ENCODE data around the gene HAUS3. TPM values are rescaled to one million over a fixed set of nuclear protein-coding genes. Genes with fewer than 3 reads are reported as not detected.

HAUS3 gene
- total and polyA plus RNA-seq, 2 of the 8 experiments (the other 6 are each of a cell fraction or from before 2014, with no cell fraction given): 3.2 to 14.8 TPM

- WGBS, 2 experiments (ENCODE audit: extremely low coverage in 1 of 2, insufficient coverage in 1 of 2, insufficient read length in 1 of 2, insufficient replicate concordance in 2 of 2, low coverage in 1 of 2, low lambda C conversion rate in 2 of 2, missing lambda C conversion rate in 1 of 2): 82% methylated on average over 19 of the region's 34 CpGs; no CpG with 5 or more reads in 1 of the 2 experiments
- peak overlapping the region; percentile 8 for H4K91ac ChIP-seq (replicated peaks; ENCODE audit: insufficient read length, low read length)
- no peak overlapping the region for H2AFZ ChIP-seq (ENCODE audit: low read length)
- H3K23ac ChIP-seq (ENCODE audit: insufficient read length): no peak overlapping the region
- no peak overlapping the region for H2BK15ac ChIP-seq (ENCODE audit: low read length)
- no peak overlapping the region for H3K27ac ChIP-seq (ENCODE audit: low read depth, low read length)
- FAIRE-seq: no peak
- H3K27me3 ChIP-seq (replicated peaks in 1 of 4; ENCODE audit: control insufficient read depth in 3 of 4, extremely low read depth in 1 of 4, insufficient read depth in 3 of 4, low read length in 3 of 4): no peaks in the 10 kb centered on the region
- H4K20me1 ChIP-seq (replicated peaks in 1 of 2; ENCODE audit: control insufficient read depth in 1 of 2, insufficient read depth in 2 of 2, low read length in 2 of 2): peaks cover 0 to 1% of the 10 kb centered on the region in 2 experiments
- H3K18ac ChIP-seq (ENCODE audit: extremely low read depth, low read length): no peak overlapping the region
- H3K4me1 ChIP-seq (replicated peaks in 1 of 4; ENCODE audit: control insufficient read depth in 3 of 4, insufficient read depth in 4 of 4, low read length in 3 of 4): peaks cover 0 to 10% (median 7%) of the 10 kb centered on the region in 4 experiments; a peak in 5 of 7 replicates
- H3K56ac ChIP-seq (replicated peaks; ENCODE audit: insufficient read length, low read depth, low read length): no peak overlapping the region
- no peaks in the 10 kb centered on the region for H3K9me3 ChIP-seq (ENCODE audit: insufficient read depth in 2 of 2, low read depth in 1 of 2, low read length in 1 of 2)
- H2BK20ac ChIP-seq (ENCODE audit: low read length): no peak overlapping the region
- no peaks in the 10 kb centered on the region for H3K79me2 ChIP-seq (ENCODE audit: control insufficient read depth in 1 of 2, insufficient read depth in 2 of 2, low read length in 2 of 2)
- no peak overlapping the region for H2BK5ac ChIP-seq (ENCODE audit: low read depth, low read length)
- peak overlapping the region; percentile 78 for H3K4ac ChIP-seq (replicated peaks; ENCODE audit: insufficient read length, low read depth, low read length)
- no peaks in the 10 kb centered on the region for H3K23me2 ChIP-seq (ENCODE audit: low read depth, low read length)
- no peak overlapping the region for H3K4me2 ChIP-seq (ENCODE audit: insufficient read depth in 1 of 2, low read depth in 2 of 2, low read length in 2 of 2)
- H2AK5ac ChIP-seq (ENCODE audit: low read depth, low read length): no peak overlapping the region
- H4K8ac ChIP-seq (ENCODE audit: extremely low read depth, insufficient read depth, low read length): no peak overlapping the region
- H3K9ac ChIP-seq (replicated peaks in 1 of 4; ENCODE audit: extremely low read depth in 1 of 4, low read depth in 3 of 4, low read length in 3 of 4): no peak overlapping the region
- ChIA-PET POLR2A (ENCODE audit: partially characterized antibody) (no interaction called here), CTCF (ENCODE audit: partially characterized antibody) (interaction anchor here (1.1 to 1.8 kb wide), 3 partner anchors 18 to 26 kb away, joined by 3 to 6 read pairs (median 3); no protein-coding TSS in a partner anchor)
- TF ChIP-seq KDM4A (IDR thresholded peaks at IDR 0.05; ENCODE audit: low read depth, low read length, severe bottlenecking) (no peak), CHD2 (IDR thresholded peaks at IDR 0.05; ENCODE audit: low read length) (no peak), FOSL1 (IDR thresholded peaks at IDR 0.05; ENCODE audit: insufficient read depth, low read depth, low read length) (no peak), SP4 (IDR thresholded peaks at IDR 0.05; ENCODE audit: low read length) (no peak)
- H3K14ac ChIP-seq (ENCODE audit: insufficient read length): no peak overlapping the region
- H4K5ac ChIP-seq (ENCODE audit: insufficient read length, low read depth, low read length): no peak overlapping the region
- no peaks in the 10 kb centered on the region for H3K36me3 ChIP-seq (ENCODE audit: control insufficient read depth in 2 of 4, insufficient read depth in 4 of 4, low read length in 3 of 4)
- H3K4me3 ChIP-seq (ENCODE audit: extremely low read depth in 1 of 4, insufficient read depth in 2 of 4, low read depth in 3 of 4, low read length in 4 of 4): no peak overlapping the region
- H3K79me1 ChIP-seq (ENCODE audit: low read depth, low read length): no peaks in the 10 kb centered on the region
- DNase-seq (ENCODE audit: low read depth in 1 of 2, low spot score in 2 of 2): no peak
- H2BK12ac ChIP-seq (ENCODE audit: low read depth, low read length): no peak overlapping the region
- H2BK120ac ChIP-seq (replicated peaks; ENCODE audit: low read depth, low read length): no peak overlapping the region
Measured at GRCh38 chr4:2270341-2271165, 28.6 kb upstream of the HAUS3 start.
